ENCODE data around the gene AGAP2.

The AGAP2 gene

DNA sequence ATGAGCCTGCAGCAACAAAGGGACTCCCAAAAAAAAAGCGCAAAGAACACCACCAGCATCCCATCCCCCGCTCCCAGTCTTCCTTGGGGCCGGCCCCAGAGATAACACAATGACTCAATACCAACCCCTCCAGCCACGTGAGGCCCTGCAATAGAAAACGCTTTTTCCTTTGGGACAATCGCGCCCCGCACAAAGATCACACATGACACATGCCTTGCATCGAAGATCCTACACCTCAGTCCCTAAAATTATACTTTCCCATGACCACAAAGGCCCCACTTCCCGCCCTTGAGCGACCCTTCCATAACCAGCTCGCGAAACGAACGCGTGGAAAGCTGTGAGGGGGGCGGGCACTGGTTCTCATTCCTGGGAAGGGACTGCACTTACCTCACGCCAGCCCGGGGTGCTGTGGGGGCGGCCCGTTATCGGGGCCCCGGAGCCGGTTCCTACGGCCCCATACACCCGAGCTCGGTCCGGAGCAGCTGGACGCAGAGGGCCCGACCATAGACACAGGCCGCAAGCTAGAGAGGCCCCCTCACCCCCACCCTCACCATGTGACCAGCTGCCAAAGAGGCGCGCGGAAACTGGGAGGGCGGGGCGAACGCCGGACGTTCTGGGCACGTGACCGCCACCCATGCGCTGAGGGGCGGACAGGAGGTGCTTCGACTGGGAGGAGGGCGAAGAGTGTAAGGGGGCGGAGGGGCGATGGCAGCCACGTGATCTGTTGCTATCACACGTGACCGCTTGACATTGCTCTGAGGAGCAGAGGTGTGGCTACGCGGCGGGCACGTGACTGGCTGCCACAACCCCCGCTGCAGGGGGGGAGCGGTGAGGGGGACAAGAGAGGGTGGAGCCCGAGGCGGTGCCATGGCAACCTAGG, 13.5 kb upstream of the AGAP2 start, which contains the start of gene CDK4:
Gene CDK4 (minus strand): TSS at position 523 of the 880 bp plus-strand sequence. CDS start 593 bp downstream, outside the sequence.
- peak within 1 kb of the TSS; percentile 89 for H3K4me3 ChIP-seq (ENCODE audit: low read depth, low read length)
- TF ChIP-seq, protein P1, sequence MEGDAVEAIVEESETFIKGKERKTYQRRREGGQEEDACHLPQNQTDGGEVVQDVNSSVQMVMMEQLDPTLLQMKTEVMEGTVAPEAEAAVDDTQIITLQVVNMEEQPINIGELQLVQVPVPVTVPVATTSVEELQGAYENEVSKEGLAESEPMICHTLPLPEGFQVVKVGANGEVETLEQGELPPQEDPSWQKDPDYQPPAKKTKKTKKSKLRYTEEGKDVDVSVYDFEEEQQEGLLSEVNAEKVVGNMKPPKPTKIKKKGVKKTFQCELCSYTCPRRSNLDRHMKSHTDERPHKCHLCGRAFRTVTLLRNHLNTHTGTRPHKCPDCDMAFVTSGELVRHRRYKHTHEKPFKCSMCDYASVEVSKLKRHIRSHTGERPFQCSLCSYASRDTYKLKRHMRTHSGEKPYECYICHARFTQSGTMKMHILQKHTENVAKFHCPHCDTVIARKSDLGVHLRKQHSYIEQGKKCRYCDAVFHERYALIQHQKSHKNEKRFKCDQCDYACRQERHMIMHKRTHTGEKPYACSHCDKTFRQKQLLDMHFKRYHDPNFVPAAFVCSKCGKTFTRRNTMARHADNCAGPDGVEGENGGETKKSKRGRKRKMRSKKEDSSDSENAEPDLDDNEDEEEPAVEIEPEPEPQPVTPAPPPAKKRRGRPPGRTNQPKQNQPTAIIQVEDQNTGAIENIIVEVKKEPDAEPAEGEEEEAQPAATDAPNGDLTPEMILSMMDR (IDR thresholded peaks at IDR 0.05; ENCODE audit: low read depth, low read length): no peak

DNA sequence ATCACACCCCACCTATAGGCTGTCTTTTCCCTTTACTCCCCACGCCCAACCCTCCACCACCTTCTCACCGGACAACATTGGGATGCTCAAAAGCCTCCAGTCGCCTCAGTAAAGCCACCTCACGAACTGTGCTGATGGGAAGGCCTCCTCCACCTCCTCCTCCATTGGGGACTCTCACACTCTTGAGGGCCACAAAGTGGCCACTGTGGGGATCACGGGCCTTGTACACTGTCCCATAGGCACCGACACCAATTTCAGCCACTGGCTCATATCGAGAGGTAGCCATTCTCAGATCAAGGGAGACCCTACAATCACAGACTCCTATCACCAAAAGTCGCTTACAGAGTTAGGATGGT, 12.9 kb upstream of the AGAP2 start:
- peak overlapping the region; percentile 89 for H3K4me3 ChIP-seq (ENCODE audit: low read depth, low read length)
- TF ChIP-seq, protein P1 (IDR thresholded peaks at IDR 0.05; ENCODE audit: low read depth, low read length): no peak

DNA sequence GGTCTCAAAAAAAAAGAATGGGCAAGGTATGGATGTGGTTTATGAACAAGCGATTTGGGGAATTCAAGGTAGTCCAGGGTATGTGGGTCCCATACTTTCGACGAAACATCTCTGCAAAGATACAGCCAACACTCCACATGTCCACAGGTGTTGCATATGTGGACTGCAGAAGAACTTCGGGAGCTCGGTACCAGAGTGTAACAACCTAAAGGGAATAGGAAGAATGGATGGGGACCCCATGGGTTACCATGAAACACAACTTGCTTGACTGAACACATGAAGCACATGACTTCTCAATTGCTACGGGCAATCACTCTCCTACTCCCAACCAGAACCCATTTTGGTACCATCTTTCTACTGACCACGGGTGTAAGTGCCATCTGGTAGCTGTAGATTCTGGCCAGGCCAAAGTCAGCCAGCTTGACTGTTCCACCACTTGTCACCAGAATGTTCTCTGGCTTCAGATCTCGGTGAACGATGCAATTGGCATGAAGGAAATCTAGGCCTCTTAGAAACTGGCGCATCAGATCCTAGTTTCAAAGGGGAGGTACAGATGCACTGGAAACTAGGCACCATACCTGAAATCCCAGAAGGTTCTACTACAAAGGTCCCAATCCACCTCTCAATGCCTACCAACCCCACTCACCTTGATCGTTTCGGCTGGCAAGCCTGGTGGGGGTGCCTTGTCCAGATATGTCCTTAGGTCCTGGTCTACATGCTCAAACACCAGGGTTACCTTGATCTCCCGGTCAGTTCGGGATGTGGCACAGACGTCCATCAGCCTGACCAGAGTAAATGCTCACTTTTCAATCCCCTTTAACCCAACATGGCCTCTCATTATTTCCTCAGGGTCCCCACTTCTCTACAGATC, 12.3 kb upstream of the AGAP2 start:
- H3K4me3 ChIP-seq (ENCODE audit: low read depth, low read length): peak overlapping the region; percentile 89
- TF ChIP-seq, protein P1 (IDR thresholded peaks at IDR 0.05; ENCODE audit: low read depth, low read length): no peak

DNA sequence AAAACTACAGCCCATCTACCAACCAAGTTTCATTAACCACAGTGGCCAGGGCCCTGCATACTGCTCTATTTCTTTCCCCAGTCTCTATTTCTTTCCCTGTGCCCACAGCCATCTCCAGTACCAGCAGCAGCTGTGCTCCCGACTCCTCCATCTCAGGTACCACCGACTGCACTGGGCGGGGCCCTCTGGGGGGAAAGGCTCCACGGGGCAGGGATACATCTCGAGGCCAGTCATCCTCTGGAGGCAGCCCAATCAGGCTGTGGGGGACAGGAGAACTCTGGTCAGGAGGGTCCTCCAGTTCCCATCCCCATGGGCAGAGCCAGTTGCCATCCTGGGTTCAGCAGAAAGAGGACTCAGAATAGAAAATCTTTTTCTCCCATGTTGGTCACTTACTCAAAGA, 10.5 kb upstream of the AGAP2 start:
- TF ChIP-seq, protein P1 (IDR thresholded peaks at IDR 0.05; ENCODE audit: low read depth, low read length): no peak
- H3K4me3 ChIP-seq (ENCODE audit: low read depth, low read length): no peak overlapping the region

GRCh38 chr12:57746025-57746424, 7.5 kb upstream of the AGAP2 start:
- TF ChIP-seq, protein P1 (IDR thresholded peaks at IDR 0.05; ENCODE audit: low read depth, low read length): no peak
- peak overlapping the region; percentile 78 for H3K4me3 ChIP-seq (ENCODE audit: low read depth, low read length)

DNA sequence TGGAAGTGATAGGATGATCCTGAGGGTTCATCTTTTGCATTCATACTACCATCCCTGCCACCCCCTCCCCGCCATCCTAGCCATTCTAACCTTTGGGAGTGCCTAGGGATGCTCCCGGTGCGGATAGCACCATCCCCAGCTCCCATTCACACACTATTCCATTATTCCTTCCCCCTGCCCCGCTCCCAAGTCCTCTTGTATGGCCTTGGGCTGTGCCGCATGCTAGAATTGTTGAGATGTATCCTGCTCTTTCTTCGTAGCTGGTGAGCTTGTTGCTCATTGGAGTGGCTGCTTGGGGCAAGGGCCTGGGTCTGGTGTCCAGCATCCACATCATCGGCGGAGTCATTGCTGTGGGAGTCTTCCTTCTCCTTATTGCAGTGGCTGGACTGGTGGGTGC, 6.9 kb upstream of the AGAP2 start:
- peak overlapping the region; percentile 78 for H3K4me3 ChIP-seq (ENCODE audit: low read depth, low read length)
- TF ChIP-seq, protein P1 (IDR thresholded peaks at IDR 0.05; ENCODE audit: low read depth, low read length): no peak

Data from WI38 (cell line).